H1 (cell line): ENCODE data around the gene ABCC4. TPM values are rescaled to one million over a fixed set of nuclear protein-coding genes. Genes with fewer than 3 reads are reported as not detected.
"Not testable (repeated sequence)": the region's sequence is repeated elsewhere in the genome, so short reads cannot be mapped to it uniquely, and the experiment has no call there.

Experiments used
- CTCF ChIA-PET: fragments of 300-600 bp; sonication (Branson Sonifier 250); formaldehyde crosslinking; loops from one replicate; lab custom pipeline; 2021; ENCODE audit not compliant: partially characterized antibody; lab: Charles Lee
- POLR2A ChIA-PET: fragments of 300-600 bp; sonication (Branson Sonifier 250); formaldehyde crosslinking; loops from one replicate; lab custom pipeline; 2021; ENCODE audit warnings: inconsistent platforms; ENCODE audit not compliant: partially characterized antibody; lab: Charles Lee
- DNase-seq, 2 experiments: peaks; one replicate each; pipeline versions ENCODE4 v3.0.0 to v3.0.0-alpha.2; 2010 to 2022; ENCODE audit warnings: low spot score in 2 of 2, low read depth in 1 of 2, mixed read lengths in 1 of 2
- FAIRE-seq: peaks from 2 replicates; lab custom pipeline; 2011; peaks lifted over from hg19 to GRCh38; lab: Jason Lieb, UNC
- H2AFZ ChIP-seq: 2 replicates; pipeline ENCODE4 v1.8.1; 2012; ENCODE audit warnings: low read length, inconsistent platforms
- H2AK5ac ChIP-seq: 2 replicates; pipeline ENCODE4 v1.6.1; 2013; ENCODE audit warnings: low read depth, low read length
- H2BK120ac ChIP-seq: replicated peaks from 2 replicates; pipeline ENCODE3; 2013; ENCODE audit warnings: low read depth, low read length, inconsistent platforms
- H2BK12ac ChIP-seq: 2 replicates; pipeline ENCODE4 v1.6.1; 2013; ENCODE audit warnings: low read depth, low read length
- H2BK15ac ChIP-seq: 2 replicates; pipeline ENCODE4 v1.6.1; 2013; ENCODE audit warnings: low read length
- H2BK20ac ChIP-seq: 2 replicates; pipeline ENCODE4 v1.6.1; 2013; ENCODE audit warnings: low read length
- H2BK5ac ChIP-seq: 2 replicates; pipeline ENCODE4 v1.6.1; 2013; ENCODE audit warnings: low read depth, low read length
- H3K14ac ChIP-seq: 2 replicates; pipeline ENCODE4 v1.6.1; 2013; ENCODE audit warnings: inconsistent platforms; ENCODE audit not compliant: insufficient read length
- H3K18ac ChIP-seq: 2 replicates; pipeline ENCODE4 v1.6.1; 2013; ENCODE audit warnings: low read length; ENCODE audit errors: extremely low read depth
- H3K23ac ChIP-seq: 2 replicates; pipeline ENCODE4 v1.6.1; 2013; ENCODE audit warnings: inconsistent platforms; ENCODE audit not compliant: insufficient read length
- H3K23me2 ChIP-seq: 2 replicates; pipeline ENCODE4 v1.6.1; 2013; ENCODE audit warnings: low read depth, low read length
- H3K27ac ChIP-seq: 2 replicates; pipeline ENCODE4 v1.6.1; 2011; ENCODE audit warnings: low read depth, low read length, inconsistent platforms
- H3K27me3 ChIP-seq, 4 experiments: replicated peaks in 1 of 4; 1 replicate in 1 of 4; 2 replicates in 3 of 4; pipeline versions ENCODE4 v1.6.1 to v1.8.1; 2011 to 2013; ENCODE audit warnings: low read length in 3 of 4, mild to moderate bottlenecking in 3 of 4, inconsistent platforms in 2 of 4, mixed read lengths in 2 of 4, moderate library complexity in 1 of 4; ENCODE audit not compliant: control insufficient read depth in 3 of 4, insufficient read depth in 3 of 4; ENCODE audit errors: extremely low read depth in 1 of 4
- H3K36me3 ChIP-seq, 4 experiments: 2 replicates each; pipeline versions ENCODE4 v1.6.1 to v1.8.1; 2011 to 2013; ENCODE audit warnings: mild to moderate bottlenecking in 4 of 4, low read length in 3 of 4, moderate library complexity in 2 of 4, control low read depth in 1 of 4, inconsistent platforms in 1 of 4; ENCODE audit not compliant: insufficient read depth in 4 of 4, control insufficient read depth in 2 of 4
- H3K4ac ChIP-seq: replicated peaks from 2 replicates; pipeline ENCODE3; 2013; ENCODE audit warnings: low read length, low read depth, mixed read lengths, inconsistent platforms; ENCODE audit not compliant: insufficient read length
- H3K4me1 ChIP-seq, 4 experiments: replicated peaks in 1 of 4; 1 replicate in 1 of 4; 2 replicates in 3 of 4; pipeline versions ENCODE4 v1.6.1 to v1.8.1; 2011 to 2013; ENCODE audit warnings: low read length in 3 of 4, inconsistent platforms in 2 of 4, mixed read lengths in 1 of 4; ENCODE audit not compliant: insufficient read depth in 4 of 4, control insufficient read depth in 3 of 4
- H3K4me2 ChIP-seq, 2 experiments: 2 replicates each; pipeline versions ENCODE4 v1.6.1 to v1.8.1; 2011 to 2013; ENCODE audit warnings: low read depth in 2 of 2, low read length in 2 of 2, control low read depth in 1 of 2, inconsistent platforms in 1 of 2, mild to moderate bottlenecking in 1 of 2; ENCODE audit not compliant: insufficient read depth in 1 of 2
- H3K4me3 ChIP-seq, 4 experiments: fragments of 200-600, 300-600 bp in 1 of 4; sonication (generic), shearing (Covaris generic), sonication (Bioruptor Twin) in 1 of 4; 2 replicates each; pipeline versions ENCODE4 v1.5.1 to v1.8.1; 2011 to 2016; ENCODE audit warnings: low read length in 4 of 4, low read depth in 3 of 4, control low read depth in 2 of 4, inconsistent platforms in 2 of 4, mild to moderate bottlenecking in 2 of 4, mixed read lengths in 1 of 4, moderate library complexity in 1 of 4; ENCODE audit not compliant: insufficient read depth in 2 of 4; ENCODE audit errors: extremely low read depth in 1 of 4
- H3K56ac ChIP-seq: replicated peaks from 2 replicates; pipeline ENCODE3; 2013; ENCODE audit warnings: low read depth, mild to moderate bottlenecking, mixed read lengths, low read length, inconsistent platforms; ENCODE audit not compliant: insufficient read length
- H3K79me1 ChIP-seq: 2 replicates; pipeline ENCODE4 v1.6.1; 2013; ENCODE audit warnings: low read depth, low read length, control low read depth
- H3K79me2 ChIP-seq, 2 experiments: 2 replicates each; pipeline versions ENCODE4 v1.6.1 to v1.8.1; 2012 to 2013; ENCODE audit warnings: low read length in 2 of 2, mild to moderate bottlenecking in 2 of 2, inconsistent platforms in 1 of 2; ENCODE audit not compliant: insufficient read depth in 2 of 2, control insufficient read depth in 1 of 2
- H3K9ac ChIP-seq, 4 experiments: replicated peaks in 1 of 4; 1 replicate in 1 of 4; 2 replicates in 3 of 4; pipeline versions ENCODE4 v1.6.1 to v1.8.1; 2011 to 2013; ENCODE audit warnings: low read depth in 3 of 4, low read length in 3 of 4, control low read depth in 2 of 4, mild to moderate bottlenecking in 2 of 4, moderate library complexity in 2 of 4, inconsistent platforms in 1 of 4; ENCODE audit errors: extremely low read depth in 1 of 4
- H3K9me3 ChIP-seq, 2 experiments: 2 replicates each; pipeline versions ENCODE4 v1.6.1 to v1.8.1; 2012 to 2013; ENCODE audit warnings: mild to moderate bottlenecking in 2 of 2, moderate library complexity in 2 of 2, control low read depth in 1 of 2, inconsistent platforms in 1 of 2, low read depth in 1 of 2, low read length in 1 of 2, mixed read lengths in 1 of 2; ENCODE audit not compliant: insufficient read depth in 2 of 2
- H4K20me1 ChIP-seq, 2 experiments: replicated peaks in 1 of 2; 2 replicates each; pipeline versions ENCODE3 to v1.8.1; 2011 to 2013; ENCODE audit warnings: inconsistent platforms in 2 of 2, low read length in 2 of 2, mild to moderate bottlenecking in 1 of 2; ENCODE audit not compliant: insufficient read depth in 2 of 2, control insufficient read depth in 1 of 2
- H4K5ac ChIP-seq: 2 replicates; pipeline ENCODE4 v1.6.1; 2013; ENCODE audit warnings: low read length, low read depth, mixed read lengths, inconsistent platforms; ENCODE audit not compliant: insufficient read length
- H4K8ac ChIP-seq: 2 replicates; pipeline ENCODE4 v1.8.0; 2013; ENCODE audit warnings: mild to moderate bottlenecking, moderate library complexity, low read length, inconsistent platforms; ENCODE audit not compliant: insufficient read depth; ENCODE audit errors: extremely low read depth
- H4K91ac ChIP-seq: replicated peaks from 2 replicates; pipeline ENCODE3; 2013; ENCODE audit warnings: low read length, mixed read lengths, inconsistent platforms; ENCODE audit not compliant: insufficient read length
- JUN ChIP-seq: IDR thresholded peaks from 2 replicates; pipeline ENCODE4 v1.6.1; 2011; ENCODE audit warnings: low read depth, mild to moderate bottlenecking, improper control_type of control experiment, low read length
- WGBS, 2 experiments: shearing (Covaris generic) in 1 of 2; methylation state at CpG; one replicate each; pipeline versions ENCODE4 v1.1.6 to v1.1.7; 2013 to 2015; ENCODE audit warnings: low lambda C conversion rate in 2 of 2, mixed read lengths in 2 of 2, inconsistent platforms in 1 of 2, low coverage in 1 of 2, missing lambda C conversion rate in 1 of 2; ENCODE audit not compliant: insufficient replicate concordance in 2 of 2, insufficient coverage in 1 of 2, insufficient read length in 1 of 2; ENCODE audit errors: extremely low coverage in 1 of 2, missing lambda C conversion rate in 1 of 2; 5-methylcytosine and 5-hydroxymethylcytosine counted together
- polyA plus RNA-seq, 7 experiments: library from polyadenylated mRNA; depleted of rRNA in 3 of 7; stranded (reverse) in 5 of 7; unstranded in 2 of 7; fragments of >200 nt in 5 of 7; fragments of 200-250 nt in 2 of 7; gene quantifications; 1 replicate in 5 of 7; 2 replicates in 1 of 7; 4 replicates in 1 of 7; pipeline versions ENCODE4 v1.2.1 to v1.2.3, GENCODE V29; 2011 to 2013; ENCODE audit warnings: missing spikeins in 2 of 7, mixed read lengths in 2 of 7
- total RNA-seq: library from RNA; stranded (reverse); fragmentation: NEBNext Ultra II Directional; extraction: Animal tissue kit (Norgen Biotek cat#: 25700); gene quantifications from 2 replicates; pipeline ENCODE4 v1.2.1, GENCODE V29; 2021

The ABCC4 gene
- total and polyA plus RNA-seq, 2 of the 8 experiments (the other 6 are each of a cell fraction or from before 2014, with no cell fraction given): 4.0 to 14.1 TPM

GRCh38 chr13:95168191-95168590 is 133.1 kb downstream of the ABCC4 start:
- Histone ChIP-seq H3K23me2 (no peaks in the 10 kb centered on the region), H3K79me1 (no peaks in the 10 kb centered on the region), H3K56ac (no peak overlapping the region), H3K9me3 (no peaks in the 10 kb centered on the region), H2BK20ac (no peak overlapping the region), H4K5ac (no peak overlapping the region), H3K4me1 (no peaks in the 10 kb centered on the region), H4K20me1 (no peaks in the 10 kb centered on the region), H2BK120ac (no peak overlapping the region), H2BK15ac (no peak overlapping the region), H2BK5ac (no peak overlapping the region)
- WGBS, 2 experiments: 84% methylated on average over 6 of the region's 6 CpGs; no CpG with 5 or more reads in 1 of the 2 experiments
- CTCF ChIA-PET: no interaction called here
- FAIRE-seq: no peak
- DNase-seq: no peak
- TF ChIP-seq JUN: no peak
- TF ChIP-seq, all 59 proteins: peak for 0
- H4K91ac ChIP-seq: no peak overlapping the region
- H3K9ac ChIP-seq: no peak overlapping the region
- H3K14ac ChIP-seq: no peak overlapping the region
- no peaks in the 10 kb centered on the region; a peak in 1 of 8 replicates for H3K36me3 ChIP-seq
- no peak overlapping the region for H3K4ac ChIP-seq
- no peaks in the 10 kb centered on the region for H3K27me3 ChIP-seq
- H3K79me2 ChIP-seq: no peaks in the 10 kb centered on the region
- H2BK12ac ChIP-seq: no peak overlapping the region
- no peak overlapping the region for H3K18ac ChIP-seq
- no peak overlapping the region for H3K23ac ChIP-seq
- no peak overlapping the region for H3K4me2 ChIP-seq
- POLR2A ChIA-PET: no interaction called here
- H3K4me3 ChIP-seq: no peak overlapping the region
- H2AFZ ChIP-seq: no peak overlapping the region
- no peak overlapping the region for H2AK5ac ChIP-seq
- no peak overlapping the region for H3K27ac ChIP-seq
- no peak overlapping the region for H4K8ac ChIP-seq

GRCh38 chr13:95167003-95167402 is 134.2 kb downstream of the ABCC4 start:
- H2AK5ac ChIP-seq, H3K4me3 ChIP-seq, H4K8ac ChIP-seq, H4K91ac ChIP-seq, H2BK20ac ChIP-seq, H3K14ac ChIP-seq, H4K20me1 ChIP-seq, H3K27ac ChIP-seq, H3K79me2 ChIP-seq, H3K27me3 ChIP-seq, H3K23me2 ChIP-seq, H3K36me3 ChIP-seq, H4K5ac ChIP-seq, H3K79me1 ChIP-seq, FAIRE-seq, H3K4me2 ChIP-seq, H2BK5ac ChIP-seq, H3K56ac ChIP-seq, H3K23ac ChIP-seq, DNase-seq, H2AFZ ChIP-seq, H3K4ac ChIP-seq, H3K9me3 ChIP-seq, H2BK12ac ChIP-seq, H2BK120ac ChIP-seq, POLR2A ChIA-PET, H3K4me1 ChIP-seq, H3K9ac ChIP-seq, H2BK15ac ChIP-seq, H3K18ac ChIP-seq: not testable (repeated sequence)
- CTCF ChIA-PET: interaction anchor here (0.5 kb wide), 1 partner anchor 213 kb away, joined by 3 read pairs; no protein-coding TSS in a partner anchor
- WGBS, 2 experiments: 95% methylated on average over 5 of the region's 5 CpGs; no CpG with 5 or more reads in 1 of the 2 experiments
